ENCODE results near the gene LDHD.

- TF ChIP-seq CTCF (IDR thresholded peaks at IDR 0.05) (no peak), POLR2AphosphoS5 (IDR thresholded peaks at IDR 0.05; ENCODE audit: insufficient read depth in 1 of 2, low read depth in 1 of 2) (no peak)
Observed at GRCh38 chr16:75111514-75111940, 5.1 kb downstream of the LDHD start.

All from vagina (tissue), 2 donors.